Upper lobe of right lung (tissue), 1 donor: ENCODE measurements around the gene PDE4B. TPM values are rescaled to one million over a fixed set of nuclear protein-coding genes. Genes with fewer than 3 reads are reported as not detected.

Experiments
- ATAC-seq: fragments of 200-7000 bp; cut with Tn5 transposase; one replicate; pipeline ENCODE4 v1.9.1; 2020; ENCODE audit warnings: mild to moderate bottlenecking, moderate library complexity
- DNase-seq: peaks from one replicate; pipeline ENCODE4 v3.0.0-alpha.2; 2020
- H3K27ac ChIP-seq: fragments of 200-600 bp; one replicate; pipeline ENCODE4 v1.8.0; 2022
- H3K27me3 ChIP-seq: fragments of 200-600 bp; one replicate; pipeline ENCODE4 v1.8.0; 2022; ENCODE audit warnings: mild to moderate bottlenecking
- H3K36me3 ChIP-seq: fragments of 200-600 bp; one replicate; pipeline ENCODE4 v1.8.0; 2022
- H3K4me1 ChIP-seq: fragments of 200-600 bp; one replicate; pipeline ENCODE4 v1.8.0; 2022
- H3K4me3 ChIP-seq: fragments of 200-600 bp; one replicate; pipeline ENCODE4 v1.8.0; 2022; ENCODE audit warnings: mild to moderate bottlenecking
- H3K9me3 ChIP-seq: fragments of 200-600 bp; one replicate; pipeline ENCODE4 v1.8.0; 2022
- CTCF ChIP-seq: fragments of 200-600 bp; IDR thresholded peaks from one replicate; pipeline ENCODE4 v1.8.0; 2022; ENCODE audit warnings: antibody characterized with exemption
- intact Hi-C: fragments of 100-400 bp; cut with DNase I; formaldehyde crosslinking; loops from one replicate; pipeline ENCODE4 v1.11.0; 2022
- total RNA-seq: library from RNA; stranded (reverse); fragmentation: NEBNext Ultra II Directional; extraction: Animal tissue kit (Norgen Biotek cat#: 25700); gene quantifications from one replicate; pipeline ENCODE4 v1.2.1, GENCODE V29; 2021
- donor health status: DM: no; HTN: yes; CAD: no; lungs with severe emphysema.

The PDE4B gene
- total RNA-seq, 1 donor from 2014 or later: 14.3 TPM

DNA sequence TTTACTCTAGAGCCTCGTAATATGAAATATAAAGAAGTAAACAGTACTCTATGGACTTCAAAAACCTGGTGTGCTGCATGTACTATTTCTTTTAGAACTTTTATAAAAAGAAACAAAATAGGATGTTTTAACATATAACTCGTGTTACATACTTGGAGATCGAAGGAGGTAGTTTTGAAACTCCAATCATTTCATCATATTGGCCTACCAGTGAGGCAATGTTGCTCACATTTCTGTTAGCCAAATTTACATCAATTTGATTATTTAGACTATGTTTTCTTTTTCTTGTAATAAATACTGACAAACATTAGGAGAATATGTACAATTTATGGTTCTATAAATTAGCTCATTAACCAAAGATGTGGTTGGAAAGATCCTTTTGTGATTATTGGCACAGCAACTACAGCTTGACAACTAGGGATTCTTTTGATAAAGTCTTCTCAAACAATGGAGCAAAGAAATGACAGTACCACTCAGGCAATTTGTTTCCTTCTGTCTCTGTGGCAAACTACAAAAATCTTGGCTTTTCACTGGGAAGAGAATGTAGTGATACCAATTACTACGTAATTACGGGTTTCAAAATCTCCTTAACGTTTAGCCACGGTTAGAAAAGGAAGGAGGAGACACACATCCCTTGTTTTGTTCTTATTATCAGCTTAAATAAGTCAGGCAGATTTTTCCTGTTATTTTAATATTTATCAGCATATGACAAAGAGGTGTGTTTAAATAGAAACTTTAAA, 474.7 kb downstream of the PDE4B start:
- intact Hi-C loops: no loop called here
- no peak for TF ChIP-seq CTCF
- ATAC-seq: no peak
- Histone ChIP-seq H3K27me3 (no peaks in the 10 kb centered on the region), H3K36me3 (no peaks in the 10 kb centered on the region), H3K4me1 (peaks cover 29% of the 10 kb centered on the region), H3K9me3 (no peaks in the 10 kb centered on the region), H3K4me3 (no peak overlapping the region), H3K27ac (no peak overlapping the region)
- no peak for DNase-seq

- H3K4me1 ChIP-seq: peaks cover 36% of the 10 kb centered on the region
- no peak for TF ChIP-seq CTCF
- intact Hi-C loops: no loop called here
- ATAC-seq (no peak), DNase-seq (no peak)
- no peak overlapping the region for H3K27ac ChIP-seq
- no peak overlapping the region for H3K4me3 ChIP-seq
- H3K27me3 ChIP-seq: no peaks in the 10 kb centered on the region
- H3K9me3 ChIP-seq: no peaks in the 10 kb centered on the region
- H3K36me3 ChIP-seq: no peaks in the 10 kb centered on the region
Observed at GRCh38 chr1:66269222-66269621, 476.5 kb downstream of the PDE4B start.

GRCh38 chr1:66270119-66270812, 477.6 kb downstream of the PDE4B start:
- intact Hi-C loops: loop anchor here (10.0 kb wide), 1 partner anchor 65 kb away; no protein-coding TSS in a partner anchor
- peak; percentile 73 for ATAC-seq

DNA sequence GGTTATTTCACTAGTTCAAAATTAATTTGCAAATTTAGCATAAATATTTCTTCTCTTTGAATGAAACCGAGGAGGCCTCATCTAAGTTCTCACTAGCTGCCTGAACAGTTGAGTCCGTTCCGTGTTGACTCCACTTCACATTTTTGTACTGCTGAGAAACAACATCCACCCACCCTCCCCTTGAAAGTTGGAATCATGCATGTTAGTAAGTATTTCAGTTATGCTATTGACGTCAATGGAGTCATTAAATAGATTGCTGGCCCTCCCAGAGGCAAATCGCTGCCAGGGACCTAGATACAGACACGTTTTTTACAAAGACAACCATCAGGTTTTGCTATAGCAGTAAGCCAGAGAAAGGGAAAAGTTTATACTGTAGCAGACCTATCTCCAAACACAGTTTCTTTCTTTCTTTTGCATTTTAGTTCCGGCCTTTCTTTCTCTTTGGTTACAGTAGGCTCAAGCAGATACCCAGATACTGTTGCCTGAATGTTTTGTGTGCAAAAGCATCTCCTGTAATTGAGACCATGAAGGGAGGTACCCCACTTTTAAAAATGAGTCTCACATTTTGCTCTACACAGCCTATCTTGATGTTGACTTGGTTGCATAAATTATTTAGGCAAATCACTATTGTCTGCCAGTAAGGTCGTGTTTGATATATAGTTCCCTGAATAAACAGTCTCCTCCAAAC, 478.7 kb downstream of the PDE4B start:
- peak; percentile 91 for ATAC-seq
- Histone ChIP-seq H3K9me3 (no peaks in the 10 kb centered on the region), H3K4me1 (peaks cover 57% of the 10 kb centered on the region), H3K27me3 (no peaks in the 10 kb centered on the region), H3K36me3 (no peaks in the 10 kb centered on the region), H3K27ac (peak overlapping the region; percentile 75), H3K4me3 (no peak overlapping the region)
- intact Hi-C loops: loop anchor here (10.0 kb wide), 1 partner anchor 63 kb away; no protein-coding TSS in a partner anchor
- no peak for DNase-seq
- no peak for TF ChIP-seq CTCF

More at GRCh38 chr1:66270119-66270812, 477.6 kb downstream of the PDE4B start:
- no peak for DNase-seq
- Histone ChIP-seq H3K4me1 (peaks cover 47% of the 10 kb centered on the region), H3K27me3 (no peaks in the 10 kb centered on the region), H3K36me3 (no peaks in the 10 kb centered on the region), H3K27ac (peak overlapping the region; percentile 75), H3K4me3 (no peak overlapping the region), H3K9me3 (no peaks in the 10 kb centered on the region)
- no peak for TF ChIP-seq CTCF

- no peak overlapping the region for H3K4me3 ChIP-seq
- intact Hi-C loops: loop anchor here (10.0 kb wide), 1 partner anchor 63 kb away; no protein-coding TSS in a partner anchor
- peaks cover 57% of the 10 kb centered on the region for H3K4me1 ChIP-seq
- peak overlapping the region; percentile 75 for H3K27ac ChIP-seq
- no peaks in the 10 kb centered on the region for H3K9me3 ChIP-seq
- ATAC-seq (peak; percentile 56), DNase-seq (peak; percentile 65)
- no peaks in the 10 kb centered on the region for H3K36me3 ChIP-seq
- H3K27me3 ChIP-seq: no peaks in the 10 kb centered on the region
- TF ChIP-seq CTCF: no peak
Observed at GRCh38 chr1:66271904-66272254, 479.2 kb downstream of the PDE4B start.
